Suppressor macrophage treated with lipopolysaccharide for 4 hours (primary cell): ENCODE results near the gene FREM1.

Experiments
- DNase-seq: peaks from one replicate; pipeline ENCODE4 v3.0.0-alpha.2; 2020

Gene FREM1

GRCh38 chr9:14866200-14866749 lies 44.0 kb downstream of the FREM1 start:
- no peak for DNase-seq

GRCh38 chr9:14864309-14864708 lies 45.9 kb downstream of the FREM1 start:
- no peak for DNase-seq

DNA sequence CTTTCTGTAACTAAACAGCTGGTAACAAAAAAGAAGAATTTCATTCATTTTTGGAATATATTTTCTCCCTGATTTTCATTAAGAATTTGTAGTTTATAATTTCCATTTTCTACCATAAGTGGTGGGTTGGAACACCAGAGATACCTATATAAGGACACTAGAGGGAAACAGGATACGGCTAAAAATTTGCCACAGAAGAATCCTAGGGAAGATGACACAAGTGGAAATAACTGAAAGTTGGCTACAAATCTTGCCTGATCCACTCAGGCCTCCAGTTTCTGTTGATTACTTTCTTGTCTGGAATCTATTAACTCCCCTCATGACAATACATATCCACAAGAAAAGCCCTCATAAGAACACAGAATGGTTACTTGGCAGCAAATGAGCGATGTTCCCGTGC lies 46.8 kb downstream of the FREM1 start:
- DNase-seq: no peak

DNA sequence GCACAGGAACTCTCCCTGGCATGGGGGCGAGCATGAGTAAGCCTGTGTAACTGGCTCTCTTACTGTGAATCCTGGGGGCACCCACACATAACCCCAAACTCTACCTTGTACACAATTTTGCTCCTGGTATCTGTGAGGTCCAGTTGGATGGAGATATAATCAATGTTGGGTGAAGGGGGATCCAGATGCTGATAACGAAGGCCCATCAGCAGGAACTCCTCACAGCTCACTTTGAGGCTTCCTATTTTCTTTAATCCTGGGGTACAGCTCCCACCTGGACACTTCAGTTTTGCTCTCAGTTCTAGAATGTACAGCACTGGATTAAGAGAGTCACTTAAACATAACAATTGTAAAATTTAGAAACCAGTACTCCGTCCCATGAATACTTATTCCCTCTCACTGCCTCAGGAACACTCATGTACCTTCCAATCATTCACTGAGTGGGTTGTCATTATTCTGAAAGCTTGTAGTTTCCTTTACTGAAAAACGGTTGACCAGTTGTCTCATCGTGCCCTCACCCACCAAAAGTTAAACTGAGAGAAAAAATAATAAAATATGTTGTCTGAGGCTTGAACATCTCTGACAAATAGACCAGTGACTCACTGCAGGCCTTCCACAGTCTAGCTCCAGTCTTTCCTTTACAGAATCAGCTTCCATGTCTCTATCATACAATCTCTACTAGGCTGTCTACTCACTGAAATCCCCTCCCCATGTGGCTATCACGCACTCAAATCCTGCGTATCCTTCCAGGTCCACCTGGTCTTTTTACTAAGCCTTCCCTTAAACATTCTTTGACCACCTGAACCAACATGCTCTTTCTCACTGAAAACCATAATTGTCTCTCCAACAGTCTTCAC lies 52.6 kb downstream of the FREM1 start:
- DNase-seq: no peak

DNA sequence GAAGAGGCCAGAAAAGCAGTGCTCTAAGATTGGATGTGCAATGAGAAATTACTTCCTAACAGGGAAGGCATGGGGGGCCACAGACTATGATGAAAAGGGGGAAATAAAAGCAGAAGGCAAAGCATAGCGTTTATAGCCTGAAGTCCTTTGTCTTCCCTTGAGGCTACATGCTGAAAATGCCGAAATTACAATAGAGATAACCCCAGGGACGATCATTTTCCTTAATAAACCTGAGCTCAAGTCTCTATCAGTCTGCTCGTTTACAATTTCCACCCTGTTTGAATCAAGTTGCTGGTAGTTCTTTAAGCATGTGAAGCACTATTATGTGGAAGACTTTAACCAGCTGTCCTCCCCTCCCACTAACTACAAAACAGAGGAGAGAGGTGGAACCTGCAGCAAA lies 60.4 kb downstream of the FREM1 start:
- DNase-seq: no peak

DNA sequence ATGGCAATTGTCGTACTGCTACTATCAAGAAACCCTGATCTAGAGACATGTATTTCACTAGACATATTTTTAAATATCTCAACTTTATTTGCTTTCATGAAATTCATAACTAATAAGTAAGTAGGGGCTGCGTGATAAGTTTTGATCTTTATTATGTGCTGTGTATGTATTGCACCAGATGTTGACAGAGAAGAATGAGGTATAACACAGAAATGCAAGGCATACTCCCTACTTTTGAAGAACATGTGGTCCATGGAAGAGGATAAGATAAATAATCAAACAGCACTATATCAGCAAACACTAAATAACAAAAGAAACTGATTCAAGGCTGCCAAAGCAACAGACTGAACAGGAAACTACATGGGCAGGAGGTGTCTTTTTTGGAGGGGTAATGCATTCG lies 60.9 kb downstream of the FREM1 start:
- no peak for DNase-seq

DNA sequence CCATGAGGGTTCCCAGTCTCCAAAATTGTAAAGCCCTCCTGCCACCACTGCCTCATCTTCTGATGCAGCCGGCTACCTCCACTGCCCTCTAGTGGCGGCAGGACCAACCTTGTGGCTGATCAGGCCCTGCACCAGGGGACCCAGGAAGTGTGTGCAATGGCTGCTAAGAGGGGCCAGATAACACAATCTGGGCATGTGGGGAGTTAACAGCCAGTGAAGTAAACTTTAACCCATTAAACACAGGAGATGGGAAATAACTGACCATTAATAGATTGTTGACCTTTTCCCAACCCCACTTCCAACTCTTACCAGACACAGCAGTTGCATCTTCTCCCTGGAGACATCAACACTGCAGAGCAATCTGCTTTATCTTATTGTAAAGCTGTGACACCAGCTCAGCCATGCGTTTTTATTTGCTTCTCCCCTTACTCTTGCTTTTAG lies 63.3 kb downstream of the FREM1 start:
- DNase-seq: peak; percentile 59

- no peak for DNase-seq
Observed at GRCh38 chr9:14843163-14843562, 67.1 kb downstream of the FREM1 start.

GRCh38 chr9:14842269-14842668 lies 68.0 kb downstream of the FREM1 start:
- no peak for DNase-seq

GRCh38 chr9:14838701-14839100 lies 71.5 kb downstream of the FREM1 start:
- DNase-seq: no peak

DNA sequence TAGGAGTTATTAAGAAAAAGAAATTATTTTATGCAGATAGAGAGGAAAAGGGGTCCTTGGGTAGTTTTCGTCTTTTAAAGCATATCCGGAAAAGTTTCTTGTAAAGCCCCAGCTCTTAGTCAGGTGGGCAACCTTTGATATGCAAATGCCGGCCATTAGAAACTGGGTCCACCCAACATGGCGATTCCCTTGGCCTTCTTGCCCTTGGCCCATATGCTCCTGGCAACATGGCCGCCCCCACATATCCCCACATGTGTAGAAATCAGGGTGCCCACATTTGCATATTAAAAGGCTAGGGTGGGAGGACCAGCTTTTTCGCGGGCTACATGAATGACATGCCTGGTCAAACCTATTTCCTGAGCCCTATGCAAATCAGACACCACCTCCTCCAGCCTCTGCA lies 73.3 kb downstream of the FREM1 start:
- no peak for DNase-seq

DNA sequence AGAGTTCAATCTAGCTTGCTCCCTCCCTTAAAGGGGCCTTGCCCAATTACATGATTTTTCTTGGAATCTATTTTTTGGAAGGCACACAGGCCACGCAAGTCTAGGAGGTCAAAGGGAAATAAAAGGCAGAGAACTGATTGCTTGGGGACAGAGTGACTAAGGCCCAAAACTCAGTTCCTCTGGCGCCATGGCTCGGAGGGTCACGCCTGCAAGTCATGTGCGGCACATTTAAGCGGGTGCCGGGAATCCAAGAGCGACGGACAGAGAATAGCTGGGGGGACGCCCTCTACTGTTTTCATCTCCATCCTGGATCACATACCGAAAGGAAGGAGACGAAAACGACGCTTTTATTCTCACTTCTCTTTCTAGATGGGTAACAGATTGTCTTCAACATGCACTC lies 78.6 kb downstream of the FREM1 start:
- DNase-seq: no peak

DNA sequence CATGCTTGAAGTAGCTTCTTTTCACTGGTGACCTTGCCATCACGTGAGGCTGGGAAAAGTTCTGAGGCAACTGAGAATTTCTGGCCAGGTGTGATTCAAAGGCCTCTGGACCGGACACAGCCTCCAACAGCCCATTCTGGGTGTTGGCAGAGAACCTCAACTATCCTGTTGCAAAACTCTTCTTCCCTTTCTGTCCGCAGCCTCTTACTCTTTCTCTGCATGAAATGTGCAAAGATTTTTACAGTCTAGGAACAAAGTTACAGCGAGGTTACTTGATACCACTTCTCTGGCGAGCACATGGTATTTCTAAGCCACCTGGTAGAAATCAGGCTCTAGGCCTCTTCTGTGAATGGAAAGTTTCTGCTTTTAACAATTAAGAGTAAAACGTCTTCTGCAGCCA lies 79.2 kb downstream of the FREM1 start:
- no peak for DNase-seq

DNA sequence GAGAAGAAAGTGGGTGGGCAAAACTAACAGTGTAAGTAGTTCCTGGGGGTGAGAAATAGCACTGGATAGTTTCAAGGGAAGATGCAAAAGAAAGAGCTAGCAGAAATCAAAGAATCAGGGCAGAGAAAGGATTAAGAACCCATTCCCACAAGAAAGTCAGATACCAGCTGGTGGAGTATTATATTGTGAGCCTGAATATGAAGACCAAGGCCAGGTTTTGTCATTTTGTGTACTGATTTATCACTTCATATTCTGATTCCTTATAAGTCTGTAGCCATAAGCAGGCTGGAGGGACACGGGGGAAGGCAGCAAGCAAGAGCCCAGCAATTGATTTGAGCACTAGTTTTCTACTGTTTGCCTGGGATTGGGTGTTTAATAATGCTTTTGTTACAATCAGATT lies 80.2 kb downstream of the FREM1 start:
- no peak for DNase-seq

DNA sequence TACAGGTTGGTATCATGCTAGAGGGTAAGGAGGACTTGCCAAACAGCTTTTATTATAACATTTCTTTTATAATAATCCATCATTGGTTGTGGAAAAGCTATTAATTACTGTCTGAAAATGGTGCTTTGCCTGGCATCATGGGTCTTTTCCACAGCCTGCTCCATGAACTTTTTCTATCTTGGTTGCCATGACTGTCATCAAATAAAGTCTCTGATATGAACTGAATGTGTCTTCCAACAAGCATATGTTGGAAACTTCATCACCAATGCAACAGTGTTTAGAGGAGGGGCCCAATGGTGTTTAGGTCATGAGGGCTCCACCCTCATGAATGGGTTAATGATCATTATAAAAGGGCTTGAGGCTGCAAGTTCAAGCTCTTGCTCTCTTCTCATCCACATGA lies 81.0 kb downstream of the FREM1 start:
- no peak for DNase-seq

DNA sequence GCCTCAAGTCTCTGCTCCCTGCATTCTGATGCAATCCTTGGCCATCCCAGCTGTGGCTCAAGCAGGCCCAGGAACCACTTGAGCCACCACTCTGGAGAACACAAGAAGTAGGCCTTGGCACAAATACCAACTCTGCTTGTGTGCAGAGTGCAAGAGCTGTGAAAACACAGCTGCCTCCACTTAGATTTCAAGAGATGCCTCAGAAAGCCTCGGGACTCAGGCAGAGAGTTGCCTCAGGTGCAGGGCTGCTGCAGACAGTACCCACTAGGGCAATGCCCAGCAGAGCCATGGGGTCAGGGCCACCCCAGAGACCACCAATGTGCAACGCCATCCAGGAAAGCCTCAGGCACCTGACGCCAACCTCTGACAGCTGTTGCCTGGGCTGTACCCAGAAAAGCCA lies 82.4 kb downstream of the FREM1 start:
- no peak for DNase-seq

DNA sequence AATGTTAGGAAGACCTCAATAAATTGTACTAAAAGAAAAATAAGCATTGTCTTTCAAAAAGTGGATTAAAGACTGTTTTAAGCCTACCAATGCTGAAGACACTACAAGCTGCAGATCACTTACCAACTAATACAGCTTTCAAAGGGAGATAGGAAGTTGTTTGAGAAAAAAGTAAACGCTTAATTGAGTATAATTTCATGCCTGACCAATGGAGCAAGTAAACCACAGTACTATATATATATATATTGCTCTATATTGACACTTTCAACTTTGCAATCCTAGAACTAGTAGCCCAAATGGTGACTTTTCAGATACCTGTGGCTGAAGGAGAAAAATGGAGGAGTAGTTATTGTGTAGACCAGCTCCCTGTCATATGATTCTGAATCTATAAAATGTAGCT lies 85.7 kb downstream of the FREM1 start:
- no peak for DNase-seq

DNA sequence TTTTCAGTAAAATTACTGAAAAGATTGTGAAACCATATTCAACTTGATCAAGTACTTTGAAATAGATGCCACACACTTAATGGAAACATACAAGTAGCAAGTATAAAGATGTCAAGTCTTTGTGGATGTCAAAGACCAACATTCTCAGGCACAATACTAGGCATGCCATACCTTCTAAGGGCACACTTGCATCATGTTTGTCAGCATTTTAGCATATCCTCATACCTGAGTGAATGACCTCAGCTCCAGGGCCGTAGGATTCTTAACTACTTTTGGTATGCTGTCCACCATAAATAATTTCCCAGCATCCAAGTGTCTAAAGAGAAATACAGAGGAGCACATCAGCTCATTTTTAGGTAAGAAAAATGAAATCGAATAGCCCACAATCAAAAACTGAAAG lies 86.4 kb downstream of the FREM1 start:
- DNase-seq: no peak

- no peak for DNase-seq
Observed at GRCh38 chr9:14822666-14823065, 87.6 kb downstream of the FREM1 start.

GRCh38 chr9:14819183-14819582 lies 91.0 kb downstream of the FREM1 start:
- no peak for DNase-seq

GRCh38 chr9:14814249-14814628 lies 96.0 kb downstream of the FREM1 start:
- DNase-seq: no peak

- no peak for DNase-seq
Observed at GRCh38 chr9:14813336-14814248, 96.6 kb downstream of the FREM1 start.

DNA sequence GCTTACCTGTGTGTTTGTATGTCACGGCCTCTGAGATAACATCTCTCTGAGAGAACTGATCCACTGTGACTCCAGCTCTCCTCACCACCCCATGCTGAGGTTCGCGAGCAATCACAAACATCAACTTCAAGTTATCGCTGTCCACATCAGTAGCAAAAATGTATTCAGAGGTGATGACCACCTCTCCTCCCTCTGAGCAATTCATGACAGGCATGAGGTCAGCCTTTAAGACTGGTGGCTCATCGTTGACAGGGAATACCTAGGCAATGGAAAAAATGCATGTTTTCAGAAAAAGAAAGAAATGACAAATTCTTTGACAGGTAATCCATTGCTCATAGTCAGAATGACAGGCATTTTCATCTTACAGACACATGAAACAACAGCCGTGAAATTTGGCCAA lies 97.4 kb downstream of the FREM1 start:
- no peak for DNase-seq

GRCh38 chr9:14811844-14812243 lies 98.4 kb downstream of the FREM1 start:
- no peak for DNase-seq
